AG04449 (cell line): Measurements from ENCODE around the gene MARVELD3.

Source experiments
- CTCF ChIA-PET: fragments of 350-600 bp; formaldehyde crosslinking; extraction: SDS; loops from one replicate; lab custom pipeline; 2021; ENCODE audit warnings: antibody characterized with exemption; lab: Yijun Ruan, JAX
- POLR2A ChIA-PET: fragments of 400-600, 350-600 bp; formaldehyde crosslinking; extraction: SDS; loops from one replicate; lab custom pipeline; 2020; ENCODE audit warnings: antibody characterized with exemption, inconsistent platforms; lab: Yijun Ruan, JAX
- DNase-seq: peaks from one replicate; pipeline ENCODE4 v3.0.0-alpha.2; 2010; ENCODE audit warnings: low read depth, low spot score
- H3K4me3 ChIP-seq: 2 replicates; pipeline ENCODE4 v1.5.1; 2011; ENCODE audit warnings: low read depth, mild to moderate bottlenecking, control low read depth, low read length
- TF ChIP-seq, protein P1 (sequence below): IDR thresholded peaks from one replicate; pipeline ENCODE4 v1.5.1; 2011; ENCODE audit warnings: mild to moderate bottlenecking, moderate library complexity, low read length, control low read depth, inconsistent platforms; ENCODE audit not compliant: insufficient read depth; ENCODE audit errors: missing control alignments

Gene MARVELD3

DNA sequence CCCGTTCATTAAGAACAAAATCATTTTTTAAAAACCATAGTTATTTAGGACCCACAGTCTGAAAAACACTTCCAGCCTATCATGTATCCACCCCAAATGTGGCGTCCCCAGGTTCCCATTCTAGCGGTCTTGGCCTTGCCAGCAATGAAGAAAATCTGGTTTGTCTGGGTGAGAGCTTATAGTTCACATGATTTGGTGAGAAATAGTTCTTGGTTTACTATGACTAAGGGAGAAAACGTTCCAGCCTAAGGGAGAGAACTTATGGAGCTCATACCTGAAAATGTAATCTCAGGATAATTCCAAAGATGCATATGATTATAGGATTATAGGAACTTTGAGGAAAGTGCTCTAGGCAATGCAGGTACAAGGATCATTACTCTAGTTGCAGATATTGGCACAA, 4.8 kb downstream of the MARVELD3 start:
- no peak for DNase-seq
- ChIA-PET POLR2A (no interaction called here), CTCF (interaction anchor here (0.6 to 4.2 kb wide), 2 partner anchors 13 to 20 kb away, joined by 3 to 18 read pairs; no protein-coding TSS in a partner anchor)
- no peak overlapping the region for H3K4me3 ChIP-seq
- TF ChIP-seq, protein P1, sequence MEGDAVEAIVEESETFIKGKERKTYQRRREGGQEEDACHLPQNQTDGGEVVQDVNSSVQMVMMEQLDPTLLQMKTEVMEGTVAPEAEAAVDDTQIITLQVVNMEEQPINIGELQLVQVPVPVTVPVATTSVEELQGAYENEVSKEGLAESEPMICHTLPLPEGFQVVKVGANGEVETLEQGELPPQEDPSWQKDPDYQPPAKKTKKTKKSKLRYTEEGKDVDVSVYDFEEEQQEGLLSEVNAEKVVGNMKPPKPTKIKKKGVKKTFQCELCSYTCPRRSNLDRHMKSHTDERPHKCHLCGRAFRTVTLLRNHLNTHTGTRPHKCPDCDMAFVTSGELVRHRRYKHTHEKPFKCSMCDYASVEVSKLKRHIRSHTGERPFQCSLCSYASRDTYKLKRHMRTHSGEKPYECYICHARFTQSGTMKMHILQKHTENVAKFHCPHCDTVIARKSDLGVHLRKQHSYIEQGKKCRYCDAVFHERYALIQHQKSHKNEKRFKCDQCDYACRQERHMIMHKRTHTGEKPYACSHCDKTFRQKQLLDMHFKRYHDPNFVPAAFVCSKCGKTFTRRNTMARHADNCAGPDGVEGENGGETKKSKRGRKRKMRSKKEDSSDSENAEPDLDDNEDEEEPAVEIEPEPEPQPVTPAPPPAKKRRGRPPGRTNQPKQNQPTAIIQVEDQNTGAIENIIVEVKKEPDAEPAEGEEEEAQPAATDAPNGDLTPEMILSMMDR = no peak

DNA sequence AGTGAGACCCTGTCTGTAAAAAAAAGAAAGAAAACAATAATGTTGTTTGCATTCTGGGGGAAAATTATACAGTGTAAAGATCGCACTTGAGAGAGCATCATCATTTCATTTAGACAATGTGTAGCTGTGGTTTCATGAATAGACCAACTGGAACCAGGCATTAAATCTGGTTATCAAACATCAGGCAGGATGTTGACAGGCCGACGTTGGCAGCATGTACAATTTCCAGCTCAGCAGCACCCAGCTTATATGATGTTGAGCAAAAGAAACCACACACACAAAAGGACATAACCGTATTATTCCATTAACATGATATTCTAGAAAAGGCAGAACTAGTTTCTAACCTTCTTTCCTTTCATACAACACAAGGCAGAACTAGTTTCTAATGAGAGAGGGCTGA, 5.8 kb downstream of the MARVELD3 start:
- H3K4me3 ChIP-seq = no peak overlapping the region
- POLR2A ChIA-PET = no interaction called here
- TF ChIP-seq, protein P1 = no peak
- CTCF ChIA-PET = interaction anchor here (1.2 kb wide), 2 partner anchors 13 to 21 kb away, joined by 3 read pairs; no protein-coding TSS in a partner anchor
- no peak for DNase-seq

DNA sequence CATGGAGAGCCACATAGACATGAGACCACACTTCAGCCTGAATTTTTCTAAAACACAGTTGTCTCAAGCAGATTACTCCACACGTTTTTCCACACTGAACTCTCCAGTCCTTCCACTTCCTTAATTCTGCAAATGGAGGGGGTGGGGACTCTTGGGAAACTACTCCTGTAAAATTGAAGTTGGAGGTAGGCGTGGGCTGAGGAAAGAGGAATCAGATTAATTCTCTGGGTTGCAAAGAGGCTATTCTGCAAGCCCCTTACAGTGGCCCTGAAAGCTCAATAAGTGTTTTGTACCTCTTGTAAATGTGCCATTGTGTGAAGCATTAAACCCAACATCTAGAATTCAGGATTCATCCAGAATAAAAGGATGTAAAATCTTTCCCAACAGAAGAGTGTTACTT, 9.6 kb downstream of the MARVELD3 start:
- POLR2A ChIA-PET = no interaction called here
- DNase-seq = no peak
- TF ChIP-seq, protein P1 = no peak
- CTCF ChIA-PET = no interaction called here
- H3K4me3 ChIP-seq = no peak overlapping the region

DNA sequence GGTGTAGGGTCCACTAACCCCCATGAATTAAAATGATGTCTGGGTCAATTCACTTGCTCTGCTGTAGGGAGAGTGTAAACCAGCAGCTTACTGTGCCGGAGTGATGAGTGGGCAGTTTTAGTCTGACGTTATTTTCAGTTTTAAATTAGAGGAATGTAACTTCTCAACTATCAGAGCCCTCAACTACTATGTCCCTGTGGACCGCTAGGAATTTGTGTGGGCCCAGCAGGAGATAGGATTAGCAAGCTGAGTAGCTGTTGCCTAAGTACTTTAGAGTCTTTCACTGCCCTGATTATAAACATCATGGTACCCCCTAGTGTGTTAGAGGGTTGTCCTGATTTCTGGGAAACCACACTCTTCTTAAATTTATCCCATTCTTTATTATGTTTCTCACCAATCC, 11.4 kb downstream of the MARVELD3 start:
- ChIA-PET POLR2A (interaction anchor here (0.6 kb wide), 1 partner anchor 26 kb away, joined by 3 read pairs; no protein-coding TSS in a partner anchor), CTCF (interaction anchor here (2.1 kb wide), 1 partner anchor 26 kb away, joined by 8 read pairs; no protein-coding TSS in a partner anchor)
- TF ChIP-seq, protein P1 = no peak
- no peak overlapping the region for H3K4me3 ChIP-seq
- DNase-seq = peak; percentile 82

DNA sequence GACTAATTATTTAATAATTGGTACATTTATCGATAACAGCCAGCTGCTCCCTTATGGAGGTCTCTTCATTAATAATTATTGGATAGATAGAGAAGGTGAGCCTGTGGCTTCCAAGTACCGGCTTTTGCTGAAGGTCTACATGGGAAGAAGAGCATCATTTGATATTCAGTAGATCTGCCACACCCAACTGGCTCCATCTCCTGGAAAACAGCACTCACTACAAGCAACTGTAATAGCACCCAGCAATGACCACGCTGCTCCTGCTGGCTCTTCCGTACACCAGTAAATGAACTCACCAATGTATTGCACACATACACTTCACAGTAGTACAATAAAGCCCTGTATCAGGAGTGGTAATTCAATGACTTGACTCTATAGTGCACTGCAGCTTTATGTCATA, 19.5 kb downstream of the MARVELD3 start:
- no peak for DNase-seq
- POLR2A ChIA-PET = no interaction called here
- TF ChIP-seq, protein P1 = peak; percentile 37
- CTCF ChIA-PET = interaction anchor here (1.2 to 3.1 kb wide), 6 partner anchors 9 to 316 kb away, joined by 4 to 14 read pairs (median 5); no protein-coding TSS in a partner anchor
- H3K4me3 ChIP-seq = no peak overlapping the region

DNA sequence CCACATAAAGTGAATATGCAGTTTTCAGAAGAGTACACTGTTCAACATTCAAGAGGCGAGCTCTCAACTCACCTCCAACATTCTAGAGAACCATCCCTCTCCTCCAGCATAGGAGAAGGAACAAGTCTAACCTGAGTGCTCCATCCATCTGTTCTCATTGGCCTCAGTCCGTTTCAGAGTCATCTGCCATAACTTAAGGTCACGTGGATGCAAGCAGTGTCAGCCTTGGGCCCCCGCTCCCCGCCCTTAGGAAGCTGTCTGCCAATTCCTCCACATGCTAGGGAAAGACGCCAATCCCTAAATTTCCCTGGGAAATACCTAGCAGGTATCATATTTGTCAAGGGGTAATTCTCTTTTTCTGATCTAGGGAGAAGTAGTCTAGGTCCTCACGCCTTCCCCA, 21.4 kb downstream of the MARVELD3 start:
- no peak for DNase-seq
- H3K4me3 ChIP-seq = no peak overlapping the region
- TF ChIP-seq, protein P1 = no peak
- ChIA-PET CTCF (interaction anchor here (0.6 kb wide), 1 partner anchor 12 kb away, joined by 3 read pairs; no protein-coding TSS in a partner anchor), POLR2A (no interaction called here)
